ENCODE results near the gene CD38. TPM values are rescaled to one million over a fixed set of nuclear protein-coding genes. Genes with fewer than 3 reads are reported as not detected.

The CD38 gene
- total RNA-seq, 4 donors from 2014 or later: 3.0 to 12.1 (median 6.7) TPM

DNA sequence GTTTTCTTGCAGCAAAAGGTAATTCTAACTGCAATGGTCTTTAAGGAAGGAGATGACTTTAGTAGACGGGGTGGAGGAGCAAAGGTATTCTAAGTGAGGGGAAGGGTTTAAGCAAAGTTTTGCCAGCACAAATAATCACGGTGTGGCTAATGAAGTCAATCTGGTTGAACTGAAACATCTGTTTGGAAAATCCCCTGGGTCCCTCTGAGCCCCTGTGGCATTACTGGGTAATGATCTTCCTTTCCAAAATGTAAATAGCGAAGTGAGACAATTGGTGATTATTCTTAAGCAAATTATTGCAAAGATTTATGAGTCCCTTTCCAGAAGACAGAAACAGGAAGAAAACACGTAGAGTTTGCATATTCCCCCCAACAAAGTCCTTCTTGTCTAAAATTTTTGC, 113.2 kb downstream of the CD38 start:
- Histone ChIP-seq H3K4me1 (peaks cover 0 to 7% (median 0%) of the 10 kb centered on the region in 4 donors), H3K36me3 (no peaks in the 10 kb centered on the region), H3K27ac (no peak overlapping the region), H3K27me3 (no peaks in the 10 kb centered on the region), H3K4me3 (no peak overlapping the region), H3K9me3 (no peaks in the 10 kb centered on the region)
- TF ChIP-seq POLR2A (IDR thresholded peaks at IDR 0.05) (no peak), EP300 (IDR thresholded peaks at IDR 0.05) (no peak), CTCF (IDR thresholded peaks at IDR 0.05) (no peak)
- 33 to 46% methylated on average over 4 of the region's 4 CpGs for WGBS, 2 donors
- no peak for DNase-seq (ENCODE audit: low spot score in 2 of 2)

DNA sequence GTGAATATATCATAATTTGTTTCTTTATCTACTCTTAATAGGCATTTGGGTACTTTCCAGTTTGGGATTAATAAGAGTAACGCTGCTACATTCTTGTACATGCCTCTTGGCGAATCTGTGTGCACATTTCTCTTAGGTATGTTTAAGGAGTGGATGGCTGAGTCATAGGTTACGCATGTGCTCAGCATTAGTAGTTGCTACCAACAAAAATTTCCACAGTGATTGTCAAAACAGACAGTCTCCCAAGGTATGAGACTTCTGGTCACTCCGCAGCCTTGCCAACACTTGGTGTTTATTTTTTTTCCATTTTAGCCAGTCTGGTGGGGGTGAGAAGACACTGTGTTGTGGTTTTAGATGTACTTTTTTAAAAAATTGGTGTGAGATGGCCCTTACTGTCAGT, 115.8 kb downstream of the CD38 start:
- 72 to 81% methylated on average over 4 of the region's 4 CpGs for WGBS, 2 donors
- Histone ChIP-seq H3K27me3 (no peaks in the 10 kb centered on the region), H3K4me1 (peaks cover 0 to 7% (median 0%) of the 10 kb centered on the region in 4 donors), H3K27ac (no peak overlapping the region), H3K9me3 (no peaks in the 10 kb centered on the region), H3K4me3 (no peak overlapping the region), H3K36me3 (no peaks in the 10 kb centered on the region)
- DNase-seq (ENCODE audit: low spot score in 2 of 2): peak in 1 of 2 donors; percentile 13
- TF ChIP-seq CTCF (IDR thresholded peaks at IDR 0.05) (no peak), POLR2A (IDR thresholded peaks at IDR 0.05) (no peak), EP300 (IDR thresholded peaks at IDR 0.05) (no peak)

GRCh38 chr4:15894393-15894792, 116.3 kb downstream of the CD38 start:
- 70 to 89% methylated on average over 1 of the region's 1 CpG for WGBS, 2 donors
- H3K4me3 ChIP-seq: no peak overlapping the region
- TF ChIP-seq EP300 (IDR thresholded peaks at IDR 0.05) (no peak), CTCF (IDR thresholded peaks at IDR 0.05) (no peak), POLR2A (IDR thresholded peaks at IDR 0.05) (no peak)
- DNase-seq (ENCODE audit: low spot score in 2 of 2): no peak
- H3K27ac ChIP-seq: no peak overlapping the region
- peaks cover 0 to 7% (median 0%) of the 10 kb centered on the region in 4 donors for H3K4me1 ChIP-seq
- H3K9me3 ChIP-seq: no peaks in the 10 kb centered on the region
- H3K27me3 ChIP-seq: no peaks in the 10 kb centered on the region
- H3K36me3 ChIP-seq: no peaks in the 10 kb centered on the region

- H3K4me1 ChIP-seq: peaks cover 0 to 7% (median 0%) of the 10 kb centered on the region in 4 donors
- H3K27me3 ChIP-seq: no peaks in the 10 kb centered on the region
- no peaks in the 10 kb centered on the region for H3K36me3 ChIP-seq
- no peak for TF ChIP-seq CTCF (IDR thresholded peaks at IDR 0.05)
- TF ChIP-seq EP300 (IDR thresholded peaks at IDR 0.05): no peak
- TF ChIP-seq POLR2A (IDR thresholded peaks at IDR 0.05): no peak
- DNase-seq (ENCODE audit: low spot score in 2 of 2): no peak
- H3K9me3 ChIP-seq: no peaks in the 10 kb centered on the region
- 75 to 76% methylated on average over 4 of the region's 4 CpGs for WGBS, 2 donors
- H3K4me3 ChIP-seq: no peak overlapping the region
- no peak overlapping the region for H3K27ac ChIP-seq
Measured at GRCh38 chr4:15894921-15895916, 117.1 kb downstream of the CD38 start.

DNA sequence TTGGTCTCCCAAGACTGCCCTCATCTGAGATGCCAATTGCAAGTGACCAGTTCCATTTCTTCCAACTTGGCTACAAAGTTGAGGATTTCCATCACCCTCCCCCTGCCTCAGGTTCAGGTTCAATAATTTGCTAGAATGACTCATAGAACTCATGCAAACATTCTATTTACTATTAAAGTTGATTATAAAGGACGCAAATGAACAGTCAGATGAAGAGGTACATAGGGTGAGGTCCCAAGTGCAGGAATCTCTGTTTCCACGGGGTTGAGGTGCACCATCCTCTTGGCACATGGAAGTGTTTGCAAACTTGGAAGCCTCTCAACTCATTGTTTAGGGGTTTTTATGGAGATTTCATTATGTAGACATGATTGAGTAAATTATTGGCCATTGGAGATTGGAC, 119.4 kb downstream of the CD38 start:
- Histone ChIP-seq H3K4me1 (no peaks in the 10 kb centered on the region), H3K9me3 (no peaks in the 10 kb centered on the region), H3K4me3 (no peak overlapping the region), H3K27me3 (no peaks in the 10 kb centered on the region), H3K36me3 (no peaks in the 10 kb centered on the region), H3K27ac (no peak overlapping the region)
- no peak for DNase-seq (ENCODE audit: low spot score in 2 of 2)
- WGBS, 2 donors: 78 to 85% methylated on average over 2 of the region's 2 CpGs
- TF ChIP-seq CTCF (IDR thresholded peaks at IDR 0.05) (no peak), EP300 (IDR thresholded peaks at IDR 0.05) (no peak), POLR2A (IDR thresholded peaks at IDR 0.05) (no peak)

Measured in tibial nerve (tissue), 4 donors.